B cell (primary cell): Measurements from ENCODE around the gene SHB.

ENCODE experiments used
- EZH2 ChIP-seq: IDR thresholded peaks from 2 replicates; pipeline ENCODE4 v1.6.1; 2012; ENCODE audit warnings: borderline replicate concordance, low read depth, mild to moderate bottlenecking, moderate library complexity, low read length; ENCODE audit not compliant: insufficient read depth, poor library complexity, severe bottlenecking
- TF ChIP-seq, protein P1 (sequence below): fragments of 200-600 bp; IDR thresholded peaks from one replicate; pipeline ENCODE4 v1.8.0; 2022; ENCODE audit warnings: antibody characterized with exemption, mild to moderate bottlenecking

DNA sequence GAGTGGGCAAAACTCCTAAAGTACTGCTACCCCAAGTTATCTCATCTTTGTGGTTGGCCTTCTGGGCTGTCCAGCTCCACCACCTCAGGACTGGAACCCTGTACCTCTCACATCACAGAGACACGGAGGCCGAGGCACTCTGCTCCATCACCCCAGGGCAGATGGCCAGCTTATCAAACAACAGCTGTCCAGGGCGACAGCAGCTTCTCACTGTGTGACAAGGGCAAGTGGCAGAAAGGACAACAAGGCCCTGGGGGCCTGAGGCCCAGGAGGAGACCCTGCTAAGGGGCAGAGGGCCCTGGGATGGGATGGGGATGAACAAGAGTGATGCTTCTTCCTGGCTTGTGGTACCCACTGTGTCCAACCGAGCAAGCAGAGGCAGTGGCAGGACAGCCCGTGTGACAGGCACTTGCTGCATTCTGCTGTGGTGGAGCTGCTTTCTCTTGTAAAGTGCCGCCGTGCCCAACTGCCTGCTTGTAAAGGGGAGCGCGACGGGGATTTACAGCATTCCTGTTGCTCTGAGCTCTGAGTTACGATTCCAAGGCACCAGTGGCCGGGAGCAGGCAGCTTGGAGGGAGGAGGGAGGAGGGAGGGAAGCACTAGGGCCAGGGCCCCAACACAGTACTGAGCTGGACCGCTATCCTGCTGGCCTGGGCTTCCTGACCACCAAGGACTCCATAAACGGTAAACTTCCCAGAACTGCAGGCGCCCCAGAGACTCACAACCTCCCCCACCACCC lies 71.2 kb downstream of the SHB start:
- TF ChIP-seq, protein P1, sequence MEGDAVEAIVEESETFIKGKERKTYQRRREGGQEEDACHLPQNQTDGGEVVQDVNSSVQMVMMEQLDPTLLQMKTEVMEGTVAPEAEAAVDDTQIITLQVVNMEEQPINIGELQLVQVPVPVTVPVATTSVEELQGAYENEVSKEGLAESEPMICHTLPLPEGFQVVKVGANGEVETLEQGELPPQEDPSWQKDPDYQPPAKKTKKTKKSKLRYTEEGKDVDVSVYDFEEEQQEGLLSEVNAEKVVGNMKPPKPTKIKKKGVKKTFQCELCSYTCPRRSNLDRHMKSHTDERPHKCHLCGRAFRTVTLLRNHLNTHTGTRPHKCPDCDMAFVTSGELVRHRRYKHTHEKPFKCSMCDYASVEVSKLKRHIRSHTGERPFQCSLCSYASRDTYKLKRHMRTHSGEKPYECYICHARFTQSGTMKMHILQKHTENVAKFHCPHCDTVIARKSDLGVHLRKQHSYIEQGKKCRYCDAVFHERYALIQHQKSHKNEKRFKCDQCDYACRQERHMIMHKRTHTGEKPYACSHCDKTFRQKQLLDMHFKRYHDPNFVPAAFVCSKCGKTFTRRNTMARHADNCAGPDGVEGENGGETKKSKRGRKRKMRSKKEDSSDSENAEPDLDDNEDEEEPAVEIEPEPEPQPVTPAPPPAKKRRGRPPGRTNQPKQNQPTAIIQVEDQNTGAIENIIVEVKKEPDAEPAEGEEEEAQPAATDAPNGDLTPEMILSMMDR, result no peak
- no peak for TF ChIP-seq EZH2
